ENCODE measurements around the gene ZNF491.
A peak's percentile ranks its signal among the peaks of the same experiment; 100 is the strongest.
"Not testable (repeated sequence)": the region's sequence is repeated elsewhere in the genome, so short reads cannot be mapped to it uniquely, and the experiment has no call there.

The ZNF491 gene

DNA sequence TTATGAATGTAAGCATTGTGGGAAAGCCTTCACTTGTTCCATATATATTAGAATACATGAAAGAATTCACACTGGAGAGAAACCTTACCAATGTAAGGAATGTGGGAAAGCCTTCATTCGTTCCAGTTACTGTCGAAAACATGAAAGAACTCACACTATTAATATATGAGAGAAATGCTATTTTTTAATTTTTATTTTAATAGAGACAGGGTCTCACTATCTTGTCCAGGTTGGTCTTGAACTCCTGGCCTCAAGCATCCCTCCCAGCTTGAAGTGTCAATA is 8.7 kb downstream of the ZNF491 start:
- DNase-seq, result no peak

DNA sequence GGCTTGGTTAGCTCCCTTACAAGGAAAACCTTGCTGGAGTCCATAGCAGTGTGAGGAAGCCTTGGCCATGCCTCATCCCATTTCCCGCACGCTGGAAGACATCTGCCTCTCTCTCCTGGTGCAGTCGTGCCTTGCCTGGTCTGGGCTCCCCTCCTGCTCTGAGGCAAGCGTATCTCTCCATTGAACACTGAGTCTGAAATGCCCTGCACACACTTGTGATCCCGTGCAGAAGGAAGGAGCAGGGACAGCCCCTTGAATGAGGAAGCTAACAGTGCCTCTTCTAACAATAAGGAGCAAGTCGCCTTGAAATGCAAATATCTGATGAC is 15.3 kb downstream of the ZNF491 start:
- DNase-seq, result no peak

DNA sequence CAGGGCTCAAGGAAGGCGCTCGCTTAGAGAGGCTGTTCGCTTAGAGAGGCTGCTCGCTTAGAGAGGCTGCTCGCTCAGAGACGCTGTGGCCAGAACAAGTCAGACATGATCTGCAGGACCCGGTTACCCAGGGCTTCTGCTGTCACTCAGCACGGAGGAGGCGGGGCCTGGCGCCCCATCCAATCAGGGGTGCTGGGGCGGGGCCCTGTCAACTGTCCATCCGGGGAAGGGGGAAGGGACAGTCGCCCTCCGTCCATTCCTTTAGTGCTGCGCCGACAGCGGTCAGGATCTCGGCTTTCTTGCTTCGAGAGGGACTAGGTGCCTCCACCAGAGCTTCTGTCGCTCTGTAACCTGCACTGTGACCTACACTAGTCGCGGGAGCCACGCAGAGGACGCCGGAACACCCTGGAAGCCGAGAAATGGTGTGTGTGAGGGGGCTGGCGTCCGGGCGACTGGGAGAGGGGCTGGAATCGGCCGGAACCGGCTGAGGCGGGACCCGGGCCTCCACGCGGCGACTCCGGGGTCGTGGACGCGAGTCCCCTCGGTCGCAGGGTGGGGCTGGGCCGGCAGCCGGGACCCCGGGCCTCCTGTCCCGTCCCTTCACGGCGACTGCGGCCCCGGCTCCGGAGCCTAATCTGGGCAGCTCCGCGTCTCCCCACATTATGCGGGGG is 15.8 kb downstream of the ZNF491 start, which contains the start of gene ZNF440:
ZNF440 (plus strand) TSS at position 245 of the 671 bp plus-strand sequence; CDS start at position 420, 175 bp downstream.
- DNase-seq, result peak; percentile 93

DNA sequence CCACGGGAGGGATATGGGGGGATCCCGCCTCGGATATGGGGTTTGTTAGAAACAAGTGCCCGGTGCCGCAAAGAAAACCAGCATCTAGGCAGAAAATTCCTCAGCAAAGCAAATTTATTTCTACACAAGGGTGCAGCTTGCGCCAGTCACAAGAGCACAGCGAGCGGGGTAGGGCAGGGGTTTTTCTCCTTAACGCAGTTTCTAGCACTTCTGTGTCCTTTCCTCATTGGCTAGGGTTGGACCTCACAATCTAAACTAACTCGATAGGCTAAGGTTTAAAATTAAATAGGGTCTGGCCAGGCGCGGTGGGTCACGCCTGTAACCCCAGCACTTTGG is 16.3 kb downstream of the ZNF491 start:
- DNase-seq, result no peak

DNA sequence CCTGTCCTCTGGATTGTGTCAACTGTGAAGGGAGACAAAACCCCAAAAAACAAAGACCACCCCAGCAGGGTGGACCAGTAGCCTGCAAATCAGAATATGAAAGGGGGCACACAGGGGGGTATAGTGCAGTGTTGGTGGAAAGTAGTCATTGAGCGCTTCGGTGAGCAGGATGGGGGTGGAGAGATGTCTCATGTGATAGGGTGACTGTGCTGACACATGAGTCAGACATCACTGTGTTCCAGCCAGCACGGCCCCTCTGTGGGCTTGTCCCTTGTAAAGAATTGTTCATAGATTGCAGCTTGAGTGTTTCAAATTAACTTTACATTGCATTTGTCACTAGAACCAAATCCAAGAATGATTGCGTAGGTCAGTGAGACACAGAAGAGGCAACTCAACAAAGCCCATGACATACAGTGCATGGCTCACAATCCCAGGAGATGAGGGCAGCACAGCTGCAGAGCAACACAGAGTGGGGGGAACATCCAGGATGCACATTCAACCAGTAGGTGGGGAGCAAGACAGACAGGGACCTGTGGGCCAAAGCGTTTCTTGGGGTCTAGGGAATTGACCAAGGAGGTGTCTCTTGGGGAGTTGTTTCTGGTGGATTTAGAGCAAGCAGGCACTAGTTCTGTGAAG is 23.3 kb downstream of the ZNF491 start:
- DNase-seq, result no peak

DNA sequence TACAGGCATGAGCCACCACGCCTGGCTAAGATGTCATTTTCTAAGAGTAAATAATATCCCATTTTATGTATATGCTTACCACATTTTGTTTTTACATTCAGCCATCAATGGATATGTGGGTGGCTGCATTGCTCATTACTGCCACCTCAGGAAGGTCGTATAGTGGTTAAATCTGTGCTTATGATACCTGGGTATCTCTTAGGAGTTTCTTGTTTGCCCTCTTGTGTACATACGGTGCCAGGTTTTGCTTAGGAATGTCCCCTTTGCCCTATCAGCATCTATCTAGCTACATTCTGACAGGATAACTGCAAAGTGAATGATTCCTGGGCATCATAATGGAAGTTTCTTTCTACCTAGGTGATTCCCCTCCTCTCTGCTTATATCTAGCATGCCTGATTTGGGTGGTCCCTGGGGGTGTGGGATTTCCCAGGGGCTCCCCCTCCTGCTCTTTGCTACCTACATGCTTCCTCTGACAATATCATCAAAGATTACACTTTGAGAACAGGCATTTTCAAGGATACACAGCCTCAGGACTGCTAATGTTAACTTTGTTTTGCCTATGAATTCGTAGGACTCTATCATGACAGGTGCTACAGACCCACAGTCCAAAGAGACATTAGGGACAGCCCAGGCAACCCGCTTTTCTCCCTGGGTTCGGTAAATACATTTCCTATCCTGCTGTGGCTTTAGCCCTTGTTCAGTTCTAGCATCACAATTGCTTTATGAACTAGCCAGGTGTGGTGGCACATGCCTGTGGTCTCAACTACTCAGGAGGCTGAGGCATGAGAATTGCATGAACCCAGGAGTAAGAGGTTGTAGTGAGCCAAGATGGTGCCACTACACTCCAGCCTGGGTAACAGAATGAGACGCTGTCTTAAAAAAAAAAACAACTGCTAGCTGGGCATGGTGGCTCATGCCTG is 30.9 kb downstream of the ZNF491 start:
- DNase-seq, result not testable (repeated sequence)

DNA sequence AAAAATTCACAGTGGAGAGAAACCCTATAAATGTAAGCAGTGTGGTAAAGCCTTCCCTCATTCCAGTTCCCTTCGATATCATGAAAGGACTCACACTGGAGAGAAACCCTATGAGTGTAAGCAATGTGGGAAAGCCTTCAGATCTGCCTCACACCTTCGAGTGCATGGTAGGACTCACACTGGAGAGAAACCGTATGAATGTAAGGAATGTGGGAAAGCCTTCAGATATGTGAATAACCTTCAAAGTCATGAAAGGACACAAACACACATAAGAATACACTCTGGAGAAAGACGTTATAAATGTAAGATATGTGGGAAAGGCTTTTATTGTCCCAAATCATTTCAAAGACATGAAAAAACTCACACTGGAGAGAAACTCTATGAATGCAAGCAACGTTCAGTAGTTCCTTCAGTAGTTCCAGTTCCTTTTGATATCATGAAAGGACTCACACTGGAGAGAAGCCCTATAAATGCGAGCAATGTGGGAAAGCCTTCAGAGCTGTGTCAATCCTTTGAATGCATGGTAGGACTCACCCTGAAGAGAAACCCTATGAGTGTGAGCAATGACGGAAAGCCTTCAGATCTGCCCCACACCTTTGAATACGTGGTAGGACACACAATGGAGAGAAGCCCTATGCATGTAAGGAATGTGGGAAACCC is 34.1 kb downstream of the ZNF491 start:
- DNase-seq, result no peak

DNA sequence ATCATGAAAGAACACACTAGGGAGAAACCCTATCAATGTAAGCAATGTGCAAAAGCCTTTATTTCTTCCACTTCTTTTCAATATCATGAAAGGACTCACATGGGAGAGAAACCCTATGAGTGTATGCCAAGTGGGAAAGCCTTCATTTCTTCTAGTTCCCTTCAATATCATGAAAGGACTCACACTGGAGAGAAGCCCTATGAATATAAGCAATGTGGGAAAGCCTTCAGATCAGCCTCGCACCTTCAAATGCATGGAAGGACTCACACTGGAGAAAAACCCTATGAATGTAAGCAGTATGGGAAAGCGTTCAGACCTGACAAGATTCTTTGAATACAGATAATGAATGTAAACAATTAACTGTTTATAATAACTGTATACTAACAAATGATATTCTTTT is 35.2 kb downstream of the ZNF491 start:
- DNase-seq, result no peak

DNA sequence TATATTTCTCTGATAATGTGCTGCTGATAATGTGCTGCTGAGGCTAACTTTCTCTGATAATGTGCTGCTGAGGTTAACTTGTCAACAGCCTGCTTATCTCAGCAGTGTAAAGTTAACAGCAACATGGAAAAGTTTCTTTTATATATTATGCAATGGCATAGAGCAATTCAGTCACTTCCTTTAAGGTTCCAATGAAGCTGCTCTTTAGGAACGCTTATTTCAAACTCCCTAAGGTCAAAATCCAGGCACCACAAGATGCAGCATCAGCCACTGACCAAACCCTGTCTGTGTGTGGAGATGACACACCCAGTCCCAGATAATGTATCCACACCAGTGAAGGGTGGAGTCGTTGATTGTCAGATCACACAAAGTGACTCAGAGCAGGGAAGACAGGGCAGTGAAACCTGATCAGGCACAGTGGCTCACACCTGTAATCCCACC is 37.3 kb downstream of the ZNF491 start:
- DNase-seq, result not testable (repeated sequence)

DNA sequence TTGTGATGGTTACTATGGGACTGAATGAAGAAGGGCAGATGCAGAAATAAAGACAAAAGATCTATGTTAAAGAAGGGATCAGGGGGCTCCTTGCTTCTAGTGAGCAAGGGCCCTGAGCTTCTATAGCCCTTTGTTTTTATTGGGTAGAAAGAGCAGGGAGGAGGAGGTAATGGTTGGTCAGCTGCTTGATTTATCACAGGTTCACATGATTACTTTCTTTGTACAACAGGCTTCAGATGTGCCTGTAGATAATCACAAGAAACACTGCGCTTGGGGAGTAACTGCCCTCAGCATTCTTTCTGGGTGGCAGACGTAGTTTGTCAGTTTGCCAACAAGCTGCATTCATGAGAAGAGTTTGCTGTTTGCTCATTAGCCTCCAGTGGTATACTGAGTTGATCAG is 45.4 kb downstream of the ZNF491 start:
- DNase-seq, result no peak

DNA sequence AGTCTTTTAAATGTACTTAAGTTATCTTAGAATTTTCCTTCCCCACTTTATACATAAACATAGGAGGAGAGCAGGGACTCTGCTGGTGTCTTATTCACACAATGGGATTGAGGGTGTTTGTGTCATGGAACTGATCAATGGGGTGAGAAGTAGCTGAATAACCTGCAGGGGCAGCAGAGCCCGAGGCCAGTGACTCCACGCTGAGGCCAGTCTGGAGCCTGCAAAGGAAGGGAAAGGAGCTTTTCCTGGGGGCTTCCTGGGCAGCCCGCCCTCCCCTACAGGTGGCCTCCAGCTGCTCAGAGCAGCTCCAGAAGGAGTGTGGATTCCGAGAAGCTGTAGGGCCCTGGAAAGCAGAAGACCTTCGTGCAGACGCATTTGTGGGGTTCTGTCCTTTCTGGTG is 49.3 kb downstream of the ZNF491 start:
- DNase-seq, result not testable (repeated sequence)

DNA sequence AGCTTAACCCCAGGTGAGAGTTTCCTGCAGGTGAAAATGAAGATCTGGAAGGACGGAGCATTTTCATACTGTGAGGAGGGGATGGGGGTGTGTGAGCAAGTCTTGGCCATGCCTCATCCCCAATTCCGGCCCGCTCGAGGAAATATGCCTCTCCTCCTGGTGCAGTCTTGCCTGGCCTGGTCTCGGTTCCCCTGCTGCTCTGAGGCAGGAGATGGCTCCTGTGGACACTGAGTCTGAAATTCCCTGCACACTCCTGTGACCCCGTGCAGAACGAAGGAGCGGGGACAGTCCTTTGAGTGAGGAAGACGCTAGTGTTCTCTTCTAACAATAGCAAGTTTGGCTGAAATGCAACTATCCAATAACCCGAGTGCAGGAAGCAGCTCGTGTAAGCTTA is 49.9 kb downstream of the ZNF491 start:
- no peak for DNase-seq

DNA sequence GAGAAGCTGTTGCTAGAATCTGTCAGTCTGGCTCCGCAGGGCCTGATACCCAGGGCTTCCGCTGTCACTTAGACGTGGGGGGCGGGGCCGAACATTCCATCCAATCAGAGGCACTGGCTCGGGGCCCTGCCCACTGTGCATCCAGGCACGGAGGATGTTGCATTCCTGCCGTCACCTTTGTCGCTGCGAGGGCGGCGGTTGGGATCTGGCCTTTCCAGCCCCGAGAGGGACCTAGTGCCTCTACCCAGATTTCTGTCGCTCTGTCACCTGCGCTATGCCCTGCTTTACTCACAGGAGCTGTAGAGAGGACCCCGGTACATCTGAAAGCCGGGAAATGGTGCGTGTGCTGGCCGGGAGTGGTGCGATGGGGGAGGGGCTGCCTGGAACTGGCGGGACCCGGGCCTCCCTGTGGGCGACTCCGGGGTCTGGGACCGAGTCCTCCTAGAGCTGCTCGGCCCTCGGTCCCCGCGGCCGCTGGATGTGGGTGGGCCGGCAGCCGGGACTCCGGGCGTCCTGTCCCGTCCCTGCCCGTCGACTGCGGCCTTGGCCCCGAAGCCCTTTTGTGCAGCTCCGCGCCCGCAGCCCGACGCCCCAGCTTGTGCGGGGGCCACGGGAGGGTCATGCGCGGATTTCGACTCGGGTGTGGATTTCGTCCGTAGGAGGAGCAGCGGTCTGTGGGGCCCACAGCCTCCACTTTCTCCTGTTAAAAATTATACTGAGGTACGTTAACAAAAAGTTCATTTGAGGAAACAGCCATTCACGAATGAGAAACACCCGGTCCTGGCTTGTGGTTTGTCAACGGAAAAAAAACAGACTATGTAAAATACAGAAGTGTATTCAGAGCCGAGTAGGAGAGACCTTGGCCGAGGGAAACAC is 50.5 kb downstream of the ZNF491 start, which contains the start of gene ZNF439:
ZNF439 (plus strand) TSS at position 133 of the 876 bp plus-strand sequence; CDS start at position 275, 142 bp downstream.
- peak; percentile 89 for DNase-seq

DNA sequence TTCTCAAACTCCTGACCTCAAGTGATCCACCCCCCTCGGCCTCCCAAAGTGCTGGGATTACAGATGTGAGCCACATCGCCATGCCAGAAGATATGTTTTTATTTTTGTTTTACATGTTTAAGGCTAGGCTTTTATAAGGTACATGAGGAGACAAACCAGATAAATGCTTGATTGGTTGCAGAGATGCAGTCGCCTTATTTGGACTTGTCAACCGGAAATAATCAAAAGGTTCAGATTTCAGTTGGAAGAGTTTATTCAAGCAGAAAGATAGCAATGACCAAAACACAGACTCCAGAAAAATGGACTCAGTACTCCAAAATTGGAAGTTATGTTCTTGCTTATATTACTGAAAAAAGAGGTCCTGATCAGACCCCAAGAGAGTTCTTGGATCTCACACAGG is 52.0 kb downstream of the ZNF491 start:
- not testable (repeated sequence) for DNase-seq

DNA sequence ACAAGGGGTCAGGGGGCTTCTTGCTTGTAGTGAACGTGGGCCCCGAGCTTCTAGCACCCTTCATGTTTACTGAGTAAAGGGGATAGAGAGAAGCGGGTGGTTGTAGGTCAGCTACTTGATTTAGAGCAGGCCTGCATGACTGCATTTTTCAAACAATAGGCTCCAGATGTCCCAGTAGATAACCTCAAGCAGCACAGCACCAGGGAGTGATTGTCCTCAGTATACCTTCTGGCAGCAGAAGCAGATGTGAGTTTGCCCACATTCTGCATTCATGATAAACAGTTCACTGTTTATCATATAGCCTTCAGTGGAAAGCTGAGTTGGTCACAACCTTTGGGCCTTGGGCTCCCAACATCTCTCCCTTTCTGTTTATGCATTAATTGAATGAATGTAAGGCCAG is 55.0 kb downstream of the ZNF491 start:
- no peak for DNase-seq

DNA sequence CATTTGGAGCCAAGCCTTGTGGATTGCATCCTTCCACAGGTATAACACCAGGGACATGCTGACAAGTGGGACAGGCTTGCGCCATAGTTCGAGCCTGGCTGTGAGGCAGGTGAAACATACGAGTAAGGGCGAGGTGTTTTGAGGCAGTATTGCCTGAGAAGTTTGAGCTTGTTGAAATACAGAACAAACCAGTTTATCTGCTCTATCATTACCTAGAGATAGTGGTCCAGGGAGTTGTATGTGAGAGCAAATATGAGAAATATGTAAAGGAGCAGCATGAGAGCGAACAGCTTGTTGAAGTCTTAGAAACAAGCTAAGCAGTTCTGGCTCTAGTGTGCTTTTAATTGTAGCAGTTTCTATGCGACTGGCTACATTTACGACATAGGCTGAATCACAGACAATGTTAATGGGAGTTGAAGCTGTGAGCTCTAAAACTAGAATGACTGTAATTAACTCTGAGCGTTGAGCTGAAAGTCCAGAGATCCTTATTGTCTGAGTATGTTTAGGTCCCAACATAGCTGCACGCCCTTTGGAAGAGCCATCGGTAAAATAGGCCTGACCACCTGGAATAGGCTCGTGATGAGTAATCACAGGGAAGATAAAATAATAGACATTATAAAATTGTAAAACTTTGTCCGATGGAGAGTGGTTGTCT is 58.4 kb downstream of the ZNF491 start:
- DNase-seq, result no peak

All from activated CD4-positive, CD25-positive, alpha-beta regulatory T cell treated with anti-CD3 and anti-CD28 coated beads, Interleukin-2, amount 50 U/mL, for 72 hours (primary cell).